ENCODE data around the gene ANKRD40CL.

DNA sequence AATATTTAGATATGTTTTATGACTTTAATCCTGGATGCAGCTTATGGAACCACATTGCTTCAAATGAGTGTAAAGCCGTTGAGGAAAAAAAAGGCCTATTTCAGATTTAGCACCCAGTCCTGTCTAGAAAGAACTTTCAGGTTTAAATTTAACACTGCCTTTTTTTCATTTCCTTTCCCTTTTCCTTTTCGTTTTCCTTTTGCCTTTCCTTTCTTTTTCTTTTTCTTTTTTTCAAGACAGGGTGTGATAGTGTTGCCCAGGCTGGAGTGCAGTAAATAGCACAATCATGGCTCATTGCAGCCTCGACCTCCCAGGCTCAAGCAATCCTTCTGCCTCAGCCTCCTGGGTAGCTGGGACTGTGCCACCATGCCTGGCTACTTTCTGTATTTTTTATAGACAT is 32.0 kb downstream of the ANKRD40CL start:
- TF ChIP-seq CTCF (conservative IDR thresholded peaks at IDR 0.05; ENCODE audit: low read length) (no peak), EZH2phosphoT487 (IDR thresholded peaks at IDR 0.05; ENCODE audit: borderline replicate concordance, low read depth, low read length) (no peak)

Data from OCI-LY7 (cell line).